Activated CD8-positive, alpha-beta T cell treated with anti-CD3 and anti-CD28 coated beads, Interleukin-2, amount 10 ng/mL, durations not matched to agents 7 days and 5 days (primary cell): Measurements from ENCODE around the gene DCAF6. TPM values are rescaled to one million over a fixed set of nuclear protein-coding genes. Genes with fewer than 3 reads are reported as not detected.
A peak's percentile ranks its signal among the peaks of the same experiment; 100 is the strongest.

Experiments
- ATAC-seq: fragments of 150-1000 bp; cut with Tn5 transposase; one replicate; pipeline ENCODE4 v1.10.0; 2021; ENCODE audit warnings: moderate library complexity
- CTCF ChIA-PET: fragments of 350-600 bp; sonication (Branson Sonifier 250); formaldehyde crosslinking; loops from one replicate; lab custom pipeline; 2021; ENCODE audit warnings: antibody characterized with exemption; lab: Charles Lee
- POLR2A ChIA-PET: fragments of 350-600 bp; sonication (Branson Sonifier 250); formaldehyde crosslinking; loops from one replicate; lab custom pipeline; 2021; ENCODE audit warnings: antibody characterized with exemption; lab: Charles Lee
- DNase-seq: peaks from one replicate; pipeline ENCODE4 v3.0.0-alpha.2; 2020
- H3K27ac Mint-ChIP-seq: one replicate; pipeline ENCODE4 v1.8.0; 2021; ENCODE audit warnings: mild to moderate bottlenecking, mixed read lengths
- H3K27me3 Mint-ChIP-seq: one replicate; pipeline ENCODE4 v1.8.0; 2021; ENCODE audit warnings: low read depth, mixed read lengths
- H3K36me3 Mint-ChIP-seq: one replicate; pipeline ENCODE4 v1.8.0; 2021; ENCODE audit warnings: low read depth, mixed read lengths
- H3K4me1 Mint-ChIP-seq: one replicate; pipeline ENCODE4 v1.8.0; 2021; ENCODE audit warnings: low read depth, mixed read lengths
- H3K4me3 Mint-ChIP-seq: one replicate; pipeline ENCODE4 v1.8.0; 2021; ENCODE audit warnings: mild to moderate bottlenecking, mixed read lengths
- H3K9me3 Mint-ChIP-seq: one replicate; pipeline ENCODE4 v1.8.0; 2022; ENCODE audit warnings: mixed read lengths; ENCODE audit not compliant: insufficient read depth
- total RNA-seq, 2 experiments: library from RNA; stranded (reverse); gene quantifications; one replicate each; pipeline ENCODE4 v1.2.3, GENCODE V29; 2021

DCAF6 gene
- total RNA-seq, 2 experiments from 2014 or later = 22.6 to 25.1 TPM

GRCh38 chr1:167910530-167910929 lies 26.0 kb upstream of the DCAF6 start:
- POLR2A ChIA-PET = no interaction called here
- H3K9me3 Mint-ChIP-seq = peaks cover 13% of the 10 kb centered on the region
- no peak overlapping the region for H3K27ac Mint-ChIP-seq
- H3K4me1 Mint-ChIP-seq = no peaks in the 10 kb centered on the region
- CTCF ChIA-PET = no interaction called here
- H3K4me3 Mint-ChIP-seq = no peak overlapping the region
- peaks cover 12% of the 10 kb centered on the region for H3K27me3 Mint-ChIP-seq
- DNase-seq (no peak), ATAC-seq (no peak)
- H3K36me3 Mint-ChIP-seq = peaks cover 8% of the 10 kb centered on the region

GRCh38 chr1:167911413-167911812 lies 25.1 kb upstream of the DCAF6 start:
- Mint-ChIP-seq H3K9me3 (peaks cover 13% of the 10 kb centered on the region), H3K36me3 (peaks cover 10% of the 10 kb centered on the region), H3K27me3 (peaks cover 12% of the 10 kb centered on the region), H3K4me3 (no peak overlapping the region), H3K27ac (no peak overlapping the region), H3K4me1 (no peaks in the 10 kb centered on the region)
- no peak for ATAC-seq
- ChIA-PET POLR2A (no interaction called here), CTCF (no interaction called here)
- no peak for DNase-seq

GRCh38 chr1:167912294-167912693 lies 24.2 kb upstream of the DCAF6 start:
- H3K27ac Mint-ChIP-seq = no peak overlapping the region
- ChIA-PET POLR2A (no interaction called here), CTCF (no interaction called here)
- H3K9me3 Mint-ChIP-seq = peaks cover 12% of the 10 kb centered on the region
- no peak for ATAC-seq
- H3K4me3 Mint-ChIP-seq = no peak overlapping the region
- peaks cover 9% of the 10 kb centered on the region for H3K27me3 Mint-ChIP-seq
- no peak for DNase-seq
- peaks cover 15% of the 10 kb centered on the region for H3K36me3 Mint-ChIP-seq
- no peaks in the 10 kb centered on the region for H3K4me1 Mint-ChIP-seq

GRCh38 chr1:167913895-167914496 lies 22.5 kb upstream of the DCAF6 start, which contains the start of gene ADCY10:
Gene ADCY10 (minus strand): TSS chr1:167914134. CDS start chr1:167905140, 8,994 bp downstream.
- POLR2A ChIA-PET = no interaction called here
- H3K4me3 Mint-ChIP-seq = no peak within 1 kb of the TSS
- no peak for DNase-seq

GRCh38 chr1:167915569-167915968 lies 20.9 kb upstream of the DCAF6 start:
- peaks cover 16% of the 10 kb centered on the region for H3K36me3 Mint-ChIP-seq
- no peaks in the 10 kb centered on the region for H3K27me3 Mint-ChIP-seq
- DNase-seq (no peak), ATAC-seq (no peak)
- ChIA-PET POLR2A (no interaction called here), CTCF (no interaction called here)
- no peaks in the 10 kb centered on the region for H3K9me3 Mint-ChIP-seq
- no peak overlapping the region for H3K27ac Mint-ChIP-seq
- no peak overlapping the region for H3K4me3 Mint-ChIP-seq
- H3K4me1 Mint-ChIP-seq = no peaks in the 10 kb centered on the region

More at GRCh38 chr1:167913895-167914496, 22.5 kb upstream of the DCAF6 start, which contains the start of gene ADCY10:
- Mint-ChIP-seq H3K27ac (no peak within 1 kb of the TSS), H3K9me3 (peaks cover 10% of the 10 kb centered on the region), H3K36me3 (peaks cover 19% of the 10 kb centered on the region), H3K4me1 (no peaks in the 10 kb centered on the region), H3K27me3 (peaks cover 5% of the 10 kb centered on the region)
- peak; percentile 21 for ATAC-seq
- CTCF ChIA-PET = interaction anchor here (1.2 to 2.7 kb wide), 2 partner anchors 17 to 168 kb away, joined by 4 to 9 read pairs; no protein-coding TSS in a partner anchor

GRCh38 chr1:167916766-167917511 lies 19.5 kb upstream of the DCAF6 start:
- CTCF ChIA-PET = interaction anchor here (1.0 to 1.4 kb wide), 2 partner anchors 166 to 167 kb away, joined by 3 to 5 read pairs; no protein-coding TSS in a partner anchor
- H3K27ac Mint-ChIP-seq = no peak overlapping the region
- no peaks in the 10 kb centered on the region for H3K27me3 Mint-ChIP-seq
- H3K4me3 Mint-ChIP-seq = no peak overlapping the region
- DNase-seq = no peak
- no peak for ATAC-seq
- peaks cover 16% of the 10 kb centered on the region for H3K36me3 Mint-ChIP-seq
- no peaks in the 10 kb centered on the region for H3K4me1 Mint-ChIP-seq
- POLR2A ChIA-PET = no interaction called here
- H3K9me3 Mint-ChIP-seq = no peaks in the 10 kb centered on the region

GRCh38 chr1:167922023-167922422 lies 14.5 kb upstream of the DCAF6 start:
- Mint-ChIP-seq H3K9me3 (no peaks in the 10 kb centered on the region), H3K27ac (no peak overlapping the region), H3K27me3 (no peaks in the 10 kb centered on the region), H3K4me3 (no peak overlapping the region), H3K4me1 (no peaks in the 10 kb centered on the region), H3K36me3 (peaks cover 16% of the 10 kb centered on the region)
- ChIA-PET POLR2A (no interaction called here), CTCF (interaction anchor here (0.7 to 1.6 kb wide), 3 partner anchors 48 to 234 kb away, joined by 3 read pairs; no protein-coding TSS in a partner anchor)
- ATAC-seq (no peak), DNase-seq (no peak)

GRCh38 chr1:167922611-167923074 lies 13.8 kb upstream of the DCAF6 start:
- ChIA-PET POLR2A (no interaction called here), CTCF (interaction anchor here (1.6 kb wide), 1 partner anchor 48 kb away, joined by 3 read pairs; no protein-coding TSS in a partner anchor)
- Mint-ChIP-seq H3K27me3 (no peaks in the 10 kb centered on the region), H3K27ac (no peak overlapping the region), H3K9me3 (no peaks in the 10 kb centered on the region), H3K4me1 (no peaks in the 10 kb centered on the region), H3K4me3 (no peak overlapping the region), H3K36me3 (peaks cover 13% of the 10 kb centered on the region)
- ATAC-seq (no peak), DNase-seq (no peak)

GRCh38 chr1:167923324-167924056 lies 13.0 kb upstream of the DCAF6 start:
- no peak for DNase-seq
- no peak overlapping the region for H3K4me3 Mint-ChIP-seq
- no peaks in the 10 kb centered on the region for H3K27me3 Mint-ChIP-seq
- ATAC-seq = no peak
- CTCF ChIA-PET = interaction anchor here (0.8 to 1.7 kb wide), 2 partner anchors 12 to 159 kb away, joined by 3 to 5 read pairs; no protein-coding TSS in a partner anchor
- no peak overlapping the region for H3K27ac Mint-ChIP-seq
- no peaks in the 10 kb centered on the region for H3K4me1 Mint-ChIP-seq
- POLR2A ChIA-PET = interaction anchor here (0.8 kb wide), 1 partner anchor 13 kb away, joined by 3 read pairs; no protein-coding TSS in a partner anchor
- peaks cover 10% of the 10 kb centered on the region for H3K36me3 Mint-ChIP-seq
- H3K9me3 Mint-ChIP-seq = no peaks in the 10 kb centered on the region

GRCh38 chr1:167924102-167924501 lies 12.4 kb upstream of the DCAF6 start:
- CTCF ChIA-PET = interaction anchor here (0.8 to 1.7 kb wide), 2 partner anchors 11 to 159 kb away, joined by 3 to 5 read pairs; no protein-coding TSS in a partner anchor
- H3K4me1 Mint-ChIP-seq = no peaks in the 10 kb centered on the region

GRCh38 chr1:167924543-167925231 lies 11.8 kb upstream of the DCAF6 start:
- no peak for DNase-seq
- Mint-ChIP-seq H3K9me3 (no peaks in the 10 kb centered on the region), H3K27me3 (no peaks in the 10 kb centered on the region), H3K4me1 (no peaks in the 10 kb centered on the region), H3K4me3 (no peak overlapping the region), H3K27ac (no peak overlapping the region), H3K36me3 (peaks cover 8% of the 10 kb centered on the region)
- no peak for ATAC-seq
- CTCF ChIA-PET = interaction anchor here (0.8 to 1.7 kb wide), 2 partner anchors 11 to 158 kb away, joined by 3 to 5 read pairs; no protein-coding TSS in a partner anchor
- POLR2A ChIA-PET = no interaction called here

More at GRCh38 chr1:167924102-167924501, 12.4 kb upstream of the DCAF6 start:
- Mint-ChIP-seq H3K4me3 (no peak overlapping the region), H3K36me3 (peaks cover 10% of the 10 kb centered on the region), H3K9me3 (no peaks in the 10 kb centered on the region), H3K27me3 (no peaks in the 10 kb centered on the region), H3K27ac (no peak overlapping the region)
- no peak for ATAC-seq
- DNase-seq = no peak
- POLR2A ChIA-PET = interaction anchor here (0.8 kb wide), 1 partner anchor 12 kb away, joined by 3 read pairs; no protein-coding TSS in a partner anchor
